Measurements from ENCODE around the gene IGFL4.

The IGFL4 gene

GRCh38 chr19:46067691-46068090 is 26.9 kb upstream of the IGFL4 start:
- TF ChIP-seq USF1 (IDR thresholded peaks at IDR 0.05) (no peak), NFIC (IDR thresholded peaks at IDR 0.05) (no peak), REST (IDR thresholded peaks at IDR 0.05; ENCODE audit: low read depth) (no peak), TAF1 (IDR thresholded peaks at IDR 0.05; ENCODE audit: low read depth) (no peak), ZBTB7A (IDR thresholded peaks at IDR 0.05; ENCODE audit: low read depth) (no peak), EP300 (IDR thresholded peaks at IDR 0.05; ENCODE audit: borderline replicate concordance) (no peak), CEBPB (IDR thresholded peaks at IDR 0.05) (no peak), FOXM1 (IDR thresholded peaks at IDR 0.05; ENCODE audit: borderline replicate concordance, low read depth) (no peak), MAX (IDR thresholded peaks at IDR 0.05) (no peak)

- TF ChIP-seq FOXM1 (IDR thresholded peaks at IDR 0.05; ENCODE audit: borderline replicate concordance, low read depth), result no peak
- TF ChIP-seq EP300 (IDR thresholded peaks at IDR 0.05; ENCODE audit: borderline replicate concordance), result no peak
- TF ChIP-seq REST (IDR thresholded peaks at IDR 0.05; ENCODE audit: low read depth), result no peak
- no peak for TF ChIP-seq NFIC (IDR thresholded peaks at IDR 0.05)
- no peak for TF ChIP-seq TCF12 (IDR thresholded peaks at IDR 0.05; ENCODE audit: low read depth)
- no peak for TF ChIP-seq TAF1 (IDR thresholded peaks at IDR 0.05; ENCODE audit: low read depth)
- TF ChIP-seq TEAD4 (IDR thresholded peaks at IDR 0.05), result no peak
- TF ChIP-seq USF1 (IDR thresholded peaks at IDR 0.05), result no peak
- no peak for TF ChIP-seq CEBPB (IDR thresholded peaks at IDR 0.05)
- TF ChIP-seq EGR1 (IDR thresholded peaks at IDR 0.05), result no peak
- no peak for TF ChIP-seq MAX (IDR thresholded peaks at IDR 0.05)
- no peak for TF ChIP-seq YY1 (IDR thresholded peaks at IDR 0.05; ENCODE audit: low read depth)
- TF ChIP-seq CREB1 (IDR thresholded peaks at IDR 0.05; ENCODE audit: low read depth), result no peak
- no peak for TF ChIP-seq RAD21 (IDR thresholded peaks at IDR 0.05; ENCODE audit: low read depth)
- TF ChIP-seq ZBTB7A (IDR thresholded peaks at IDR 0.05; ENCODE audit: low read depth), result no peak
Measured at GRCh38 chr19:46066471-46066870, 25.7 kb upstream of the IGFL4 start.

- no peak for TF ChIP-seq ZBTB7A (IDR thresholded peaks at IDR 0.05; ENCODE audit: low read depth)
- TF ChIP-seq TCF12 (IDR thresholded peaks at IDR 0.05; ENCODE audit: low read depth), result no peak
- TF ChIP-seq MAX (IDR thresholded peaks at IDR 0.05), result no peak
- no peak for TF ChIP-seq TEAD4 (IDR thresholded peaks at IDR 0.05)
- no peak for TF ChIP-seq EP300 (IDR thresholded peaks at IDR 0.05; ENCODE audit: borderline replicate concordance)
- TF ChIP-seq REST (IDR thresholded peaks at IDR 0.05; ENCODE audit: low read depth), result no peak
- TF ChIP-seq RAD21 (IDR thresholded peaks at IDR 0.05; ENCODE audit: low read depth), result no peak
- no peak for TF ChIP-seq CREB1 (IDR thresholded peaks at IDR 0.05; ENCODE audit: low read depth)
- TF ChIP-seq CEBPB (IDR thresholded peaks at IDR 0.05), result no peak
- TF ChIP-seq TAF1 (IDR thresholded peaks at IDR 0.05; ENCODE audit: low read depth), result no peak
- no peak for TF ChIP-seq USF1 (IDR thresholded peaks at IDR 0.05)
- no peak for TF ChIP-seq FOXM1 (IDR thresholded peaks at IDR 0.05; ENCODE audit: borderline replicate concordance, low read depth)
- no peak for TF ChIP-seq YY1 (IDR thresholded peaks at IDR 0.05; ENCODE audit: low read depth)
- no peak for TF ChIP-seq NFIC (IDR thresholded peaks at IDR 0.05)
- TF ChIP-seq EGR1 (IDR thresholded peaks at IDR 0.05), result no peak
Measured at GRCh38 chr19:46065486-46066071, 24.8 kb upstream of the IGFL4 start.

GRCh38 chr19:46063201-46063600 is 22.4 kb upstream of the IGFL4 start:
- TF ChIP-seq TAF1 (IDR thresholded peaks at IDR 0.05; ENCODE audit: low read depth) (no peak), TCF12 (IDR thresholded peaks at IDR 0.05; ENCODE audit: low read depth) (no peak), EP300 (IDR thresholded peaks at IDR 0.05; ENCODE audit: borderline replicate concordance) (no peak), USF1 (IDR thresholded peaks at IDR 0.05) (no peak), ZBTB7A (IDR thresholded peaks at IDR 0.05; ENCODE audit: low read depth) (no peak), YY1 (IDR thresholded peaks at IDR 0.05; ENCODE audit: low read depth) (no peak), TEAD4 (IDR thresholded peaks at IDR 0.05) (no peak), MAX (IDR thresholded peaks at IDR 0.05) (no peak), FOXM1 (IDR thresholded peaks at IDR 0.05; ENCODE audit: borderline replicate concordance, low read depth) (no peak), EGR1 (IDR thresholded peaks at IDR 0.05) (no peak), RAD21 (IDR thresholded peaks at IDR 0.05; ENCODE audit: low read depth) (no peak), CEBPB (IDR thresholded peaks at IDR 0.05) (no peak), REST (IDR thresholded peaks at IDR 0.05; ENCODE audit: low read depth) (no peak), NFIC (IDR thresholded peaks at IDR 0.05) (no peak), CREB1 (IDR thresholded peaks at IDR 0.05; ENCODE audit: low read depth) (no peak)

All from Ishikawa (cell line).